ENCODE results near the gene SDHAF4.
"Not testable (repeated sequence)": the region's sequence is repeated elsewhere in the genome, so short reads cannot be mapped to it uniquely, and the experiment has no call there.

SDHAF4 gene

GRCh38 chr6:70531133-70531532, 35.6 kb upstream of the SDHAF4 start:
- DNase-seq (ENCODE audit: low read depth) = no peak
- TF ChIP-seq CTCF (IDR thresholded peaks at IDR 0.05; ENCODE audit: control insufficient read depth, insufficient read depth, low read depth, low read length, missing control alignments) = no peak
- no peak overlapping the region for H3K4me3 ChIP-seq (ENCODE audit: control insufficient read depth, low read depth, low read length)

- no peak for DNase-seq (ENCODE audit: low read depth)
- H3K4me3 ChIP-seq (ENCODE audit: control insufficient read depth, low read depth, low read length) = no peak overlapping the region
- TF ChIP-seq CTCF (IDR thresholded peaks at IDR 0.05; ENCODE audit: control insufficient read depth, insufficient read depth, low read depth, low read length, missing control alignments) = no peak
Observed at GRCh38 chr6:70537266-70537665, 29.5 kb upstream of the SDHAF4 start.

- TF ChIP-seq CTCF (IDR thresholded peaks at IDR 0.05; ENCODE audit: control insufficient read depth, insufficient read depth, low read depth, low read length, missing control alignments) = no peak
- no peak for DNase-seq (ENCODE audit: low read depth)
- no peak overlapping the region for H3K4me3 ChIP-seq (ENCODE audit: control insufficient read depth, low read depth, low read length)
Observed at GRCh38 chr6:70538376-70538775, 28.4 kb upstream of the SDHAF4 start.

GRCh38 chr6:70547313-70547712, 19.4 kb upstream of the SDHAF4 start:
- TF ChIP-seq CTCF (IDR thresholded peaks at IDR 0.05; ENCODE audit: control insufficient read depth, insufficient read depth, low read depth, low read length, missing control alignments) = peak; percentile 74
- peak; percentile 35 for DNase-seq (ENCODE audit: low read depth)
- no peak overlapping the region for H3K4me3 ChIP-seq (ENCODE audit: control insufficient read depth, low read depth, low read length)

- DNase-seq (ENCODE audit: low read depth) = no peak
- no peak for TF ChIP-seq CTCF (IDR thresholded peaks at IDR 0.05; ENCODE audit: control insufficient read depth, insufficient read depth, low read depth, low read length, missing control alignments)
Observed at GRCh38 chr6:70547905-70548304, 18.8 kb upstream of the SDHAF4 start.

GRCh38 chr6:70549327-70549726, 17.4 kb upstream of the SDHAF4 start:
- peak; percentile 13 for DNase-seq (ENCODE audit: low read depth)
- TF ChIP-seq CTCF (IDR thresholded peaks at IDR 0.05; ENCODE audit: control insufficient read depth, insufficient read depth, low read depth, low read length, missing control alignments) = no peak
- H3K4me3 ChIP-seq (ENCODE audit: control insufficient read depth, low read depth, low read length) = no peak overlapping the region

More at GRCh38 chr6:70547905-70548304, 18.8 kb upstream of the SDHAF4 start:
- H3K4me3 ChIP-seq (ENCODE audit: control insufficient read depth, low read depth, low read length) = no peak overlapping the region

GRCh38 chr6:70551566-70551965, 15.2 kb upstream of the SDHAF4 start:
- no peak for TF ChIP-seq CTCF (IDR thresholded peaks at IDR 0.05; ENCODE audit: control insufficient read depth, insufficient read depth, low read depth, low read length, missing control alignments)
- no peak for DNase-seq (ENCODE audit: low read depth)
- no peak overlapping the region for H3K4me3 ChIP-seq (ENCODE audit: control insufficient read depth, low read depth, low read length)

- H3K4me3 ChIP-seq (ENCODE audit: control insufficient read depth, low read depth, low read length); DNase-seq (ENCODE audit: low read depth): not testable (repeated sequence)
Observed at GRCh38 chr6:70552286-70552940, 14.3 kb upstream of the SDHAF4 start.

Measured in AG09309 (cell line).